HL-60/S4 treated with phorbol 12-myristate 13-acetate at 8.2 ng/mL for 4 days and 3 days (cell line): ENCODE results near the gene EPDR1.
"Not testable (repeated sequence)": the region's sequence is repeated elsewhere in the genome, so short reads cannot be mapped to it uniquely, and the experiment has no call there.

Experiments used
- in situ Hi-C: fragments of 300-500 bp; cut with MboI; formaldehyde crosslinking; loops from 2 replicates; pipeline ENCODE4 v1.15.0; 2022; ENCODE audit warnings: low sequenced_read_pairs

The EPDR1 gene

DNA sequence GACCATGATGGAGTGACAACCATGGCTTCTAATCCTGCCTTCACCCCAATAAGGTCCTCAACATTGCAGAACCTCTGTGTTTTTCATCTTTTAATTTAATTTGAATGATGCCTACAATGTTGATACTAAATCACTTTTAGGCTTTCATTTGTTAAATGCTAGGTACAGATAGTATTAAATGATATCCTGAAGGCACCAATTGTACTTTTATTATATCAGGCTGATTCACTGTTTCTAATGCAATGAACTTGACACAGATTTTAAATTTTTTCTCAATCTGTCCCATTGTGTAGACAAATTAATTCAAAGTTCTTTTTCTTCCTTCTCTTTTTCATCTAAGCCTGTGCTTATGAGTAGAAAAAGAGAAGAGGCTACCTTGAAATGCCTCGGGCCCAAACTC, 5.2 kb downstream of the EPDR1 start:
- in situ Hi-C loops: no loop called here

DNA sequence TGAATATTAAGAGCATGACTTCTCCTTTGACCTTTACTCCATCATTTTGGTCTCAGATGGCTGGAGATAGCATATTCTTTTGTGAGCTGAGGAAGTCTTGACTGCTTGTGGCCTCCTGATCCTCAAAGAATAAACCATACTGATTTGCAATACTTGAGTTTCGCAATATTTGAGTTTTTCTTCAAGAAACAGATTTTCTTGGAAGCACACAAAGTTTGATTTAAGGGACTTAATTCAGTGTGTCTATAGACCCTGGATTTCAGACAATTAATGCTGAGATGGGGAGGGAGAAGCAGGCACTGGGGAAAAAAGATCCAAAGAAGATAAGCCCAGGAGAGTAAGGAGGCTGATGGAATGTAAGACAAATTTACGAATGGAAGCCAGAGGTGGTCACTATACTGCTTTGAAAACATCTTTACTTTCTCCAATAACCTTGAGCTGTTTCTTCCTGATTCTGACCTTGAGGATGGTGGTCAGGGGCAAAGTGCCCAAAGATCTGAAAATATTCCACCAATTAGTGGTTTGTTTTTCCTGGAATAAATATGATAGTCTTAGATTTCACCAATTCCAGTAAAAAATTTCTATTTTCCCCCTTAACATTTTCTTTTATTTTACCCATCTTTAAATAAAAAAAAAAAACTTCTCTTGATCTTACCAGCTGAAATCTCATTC, 7.5 kb downstream of the EPDR1 start:
- in situ Hi-C loops: no loop called here

GRCh38 chr7:37928878-37929277, 8.4 kb downstream of the EPDR1 start:
- in situ Hi-C loops: no loop called here

DNA sequence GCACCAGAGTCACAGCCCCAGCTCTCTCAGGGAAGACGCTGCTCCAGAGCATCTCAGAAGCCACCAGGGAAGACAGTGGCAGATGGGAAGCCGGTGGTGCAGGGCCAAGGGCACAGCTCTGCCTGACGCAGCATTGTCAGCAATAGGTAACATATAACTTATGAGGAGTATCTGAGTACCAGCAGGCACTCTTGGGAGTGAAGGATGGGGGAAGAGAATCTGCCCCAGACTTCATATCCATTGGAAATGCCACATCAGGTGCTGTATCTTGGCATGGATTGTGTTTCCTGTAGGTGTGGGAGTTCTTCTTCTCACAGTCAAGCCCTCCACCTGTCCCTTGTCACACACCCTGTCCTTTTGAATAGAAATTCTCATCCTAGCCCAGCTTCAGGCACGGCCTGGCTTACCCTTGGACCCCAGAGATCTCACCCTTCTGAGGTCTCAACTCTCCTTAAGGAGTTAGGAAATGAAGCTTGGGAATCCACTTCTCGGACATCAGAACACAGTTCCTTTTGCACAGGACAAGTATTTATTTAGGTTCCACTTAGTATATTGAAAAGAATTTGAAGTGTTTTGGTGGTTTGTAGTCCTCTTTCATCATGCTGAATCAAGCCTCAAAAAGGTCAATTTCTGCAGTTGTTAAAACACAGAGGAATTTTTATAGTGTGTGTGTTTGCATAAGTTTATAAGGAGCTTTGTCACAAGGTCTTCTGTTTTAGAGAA, 9.9 kb downstream of the EPDR1 start:
- in situ Hi-C loops: no loop called here

DNA sequence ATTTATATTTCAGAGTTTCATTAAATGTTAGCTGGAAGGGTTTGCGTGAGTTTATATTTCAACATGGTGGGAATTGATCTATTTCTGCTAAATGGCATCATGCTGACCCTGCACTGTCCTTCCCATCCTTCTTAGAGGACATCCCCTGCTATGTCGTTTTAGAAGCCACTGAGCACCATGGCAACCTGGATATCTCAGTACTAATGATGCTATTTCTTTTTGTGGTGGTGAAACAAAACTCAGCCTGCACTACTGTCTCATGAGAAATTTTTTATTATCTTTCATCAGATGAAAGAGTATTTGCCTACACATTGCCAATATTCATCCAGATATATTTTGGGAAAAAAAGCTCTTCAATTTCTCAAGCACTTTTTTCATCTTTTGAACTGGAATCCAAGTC, 12.1 kb downstream of the EPDR1 start:
- in situ Hi-C loops: no loop called here

GRCh38 chr7:37933018-37933566, 12.7 kb downstream of the EPDR1 start:
- in situ Hi-C loops: no loop called here

DNA sequence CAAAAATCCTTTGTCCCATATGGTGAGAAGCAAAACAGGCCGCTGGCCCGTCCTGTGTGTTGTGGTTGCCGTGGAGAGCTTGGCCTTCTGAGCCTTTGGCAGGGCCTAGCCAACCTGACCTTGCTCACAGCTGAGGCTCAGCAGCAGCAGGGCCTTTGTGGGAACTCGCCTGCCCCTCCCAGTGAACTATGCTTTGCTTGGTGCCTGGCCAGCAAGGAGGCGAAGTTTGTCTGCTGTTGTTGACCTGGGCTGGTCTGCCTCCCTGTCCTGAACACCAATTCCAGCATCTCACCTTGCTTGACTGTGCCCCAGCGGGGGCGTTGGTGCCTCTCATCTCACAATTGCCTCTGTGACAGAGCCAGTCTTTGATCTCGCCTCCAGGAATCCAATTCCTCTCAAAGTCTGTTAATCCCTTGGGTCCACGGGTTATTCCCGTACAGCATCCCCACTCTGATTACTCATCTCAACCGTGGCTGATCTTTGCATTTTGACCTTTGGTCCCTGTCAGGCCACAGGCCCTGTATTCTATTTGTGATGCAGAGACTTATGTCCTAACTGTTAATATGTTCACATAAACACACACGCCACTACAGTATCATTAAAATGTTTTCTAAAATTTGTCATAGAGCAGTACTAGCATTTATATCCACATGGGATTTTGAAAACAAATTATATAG, 22.6 kb downstream of the EPDR1 start:
- in situ Hi-C loops: no loop called here

- in situ Hi-C loops: no loop called here
Measured at GRCh38 chr7:37943905-37944736, 23.7 kb downstream of the EPDR1 start.

DNA sequence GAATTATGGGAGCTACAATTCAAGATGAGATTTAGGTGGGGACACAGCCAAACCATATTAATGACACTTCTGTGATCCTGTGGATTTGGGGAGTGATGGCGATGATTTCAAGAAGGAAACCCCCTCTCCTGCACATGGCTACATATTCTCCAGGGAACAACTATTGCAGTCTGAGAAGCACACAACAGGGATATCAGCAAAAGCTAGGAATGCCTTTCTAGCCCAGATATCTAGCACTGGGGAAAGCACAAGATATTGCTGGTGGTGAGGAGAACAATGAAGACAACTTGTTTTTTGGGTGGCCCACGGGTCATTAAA, 24.3 kb downstream of the EPDR1 start:
- in situ Hi-C loops: no loop called here

- in situ Hi-C loops: no loop called here
Measured at GRCh38 chr7:37945336-37945735, 24.9 kb downstream of the EPDR1 start.

DNA sequence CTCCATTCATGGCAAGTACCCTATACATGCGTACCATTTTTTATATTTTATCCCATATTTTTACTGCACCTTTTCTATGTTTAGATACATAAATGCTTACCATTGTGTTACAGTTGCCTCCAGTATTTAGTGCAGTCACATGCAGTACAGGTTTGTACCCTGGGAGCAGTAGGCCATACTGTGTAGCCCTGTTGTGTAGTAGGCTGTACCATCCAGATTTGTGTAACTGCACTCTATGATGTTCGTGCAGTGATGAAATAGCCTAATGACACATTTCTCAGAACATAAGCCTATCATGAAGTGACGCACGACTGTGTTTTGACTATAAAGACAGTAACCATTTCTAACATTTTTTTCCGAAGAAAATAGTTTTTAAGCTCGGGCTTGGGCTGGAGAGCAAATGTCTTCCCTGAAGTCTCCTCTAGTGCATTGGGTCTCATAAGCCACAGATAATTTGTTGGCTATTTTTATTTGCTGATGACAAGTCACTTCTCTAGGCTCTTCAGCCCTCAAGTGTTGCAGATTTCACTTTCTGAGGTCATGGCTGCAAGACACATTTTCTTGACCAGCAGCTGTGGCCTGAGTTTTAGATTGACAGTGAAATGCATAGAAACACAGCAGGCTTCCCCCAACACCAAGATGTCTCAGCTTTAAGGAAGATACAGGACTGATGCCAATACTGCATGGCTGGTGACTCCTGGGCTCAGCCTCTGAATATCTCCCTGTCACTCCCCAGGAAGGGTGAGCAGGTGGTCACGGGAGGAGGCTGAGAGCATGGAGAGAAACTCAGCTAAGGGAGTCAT, 26.9 kb downstream of the EPDR1 start:
- in situ Hi-C loops: no loop called here

- in situ Hi-C loops: no loop called here
Measured at GRCh38 chr7:37947941-37948210, 27.4 kb downstream of the EPDR1 start.

GRCh38 chr7:37952240-37952639, 31.8 kb downstream of the EPDR1 start:
- in situ Hi-C loops: no loop called here

- in situ Hi-C loops: not testable (repeated sequence)
Measured at GRCh38 chr7:37954217-37954616, 33.8 kb downstream of the EPDR1 start.

GRCh38 chr7:37956791-37957190, 36.4 kb downstream of the EPDR1 start:
- in situ Hi-C loops: no loop called here

DNA sequence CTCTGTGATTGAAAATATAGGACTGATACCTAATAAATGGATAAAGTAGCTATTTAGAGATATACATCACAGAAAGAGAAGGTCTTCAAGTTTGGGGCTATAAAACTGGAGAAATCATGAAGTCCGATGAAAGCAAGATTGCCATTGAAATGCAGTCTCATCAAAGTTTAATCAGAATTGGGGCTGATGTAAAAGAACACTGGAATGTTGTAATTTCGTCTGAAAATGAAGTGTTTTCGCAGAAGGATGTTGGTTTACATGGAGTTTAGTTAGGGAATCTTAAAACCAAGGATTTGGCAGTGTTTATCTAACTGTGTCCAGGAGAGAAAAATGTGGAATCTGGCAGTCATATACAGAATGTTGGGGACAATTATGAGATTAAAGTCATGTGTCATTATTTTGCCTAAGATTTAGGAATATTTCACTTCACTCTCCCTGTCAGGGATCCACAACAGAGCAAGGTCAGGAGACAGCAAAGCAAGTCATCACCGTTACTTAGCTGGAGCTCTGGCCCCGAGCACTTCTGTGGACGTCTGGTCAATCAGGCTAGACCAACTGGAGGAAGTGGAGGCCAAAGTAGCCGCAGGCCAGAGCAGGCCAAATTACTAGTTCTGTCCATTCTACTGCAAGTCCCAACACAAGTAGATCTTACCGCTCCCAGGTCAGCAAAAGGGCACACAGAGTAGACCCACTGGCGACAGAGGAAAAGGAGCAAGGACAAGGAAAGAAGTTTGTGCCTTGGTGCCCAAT, 37.0 kb downstream of the EPDR1 start:
- in situ Hi-C loops: no loop called here

DNA sequence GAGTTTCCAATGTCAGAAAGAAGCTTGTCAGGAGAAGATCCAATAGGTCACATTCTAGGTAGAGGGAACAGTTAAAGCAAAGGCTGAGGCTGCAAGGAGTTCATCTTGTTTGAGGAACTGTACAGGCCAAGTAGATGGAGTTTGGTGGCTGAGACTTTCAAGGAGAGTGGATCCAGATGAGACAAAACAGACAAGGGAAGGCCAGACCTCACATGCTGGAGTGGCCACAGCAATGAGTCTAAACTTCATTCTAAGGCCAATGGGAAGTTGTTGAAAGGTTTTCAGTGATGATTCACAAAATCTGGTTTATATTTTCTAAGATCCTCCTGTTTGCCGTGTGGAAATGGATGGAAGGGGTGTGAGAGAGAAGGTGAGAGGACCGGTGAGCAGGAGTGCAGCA, 40.0 kb downstream of the EPDR1 start:
- in situ Hi-C loops: no loop called here

DNA sequence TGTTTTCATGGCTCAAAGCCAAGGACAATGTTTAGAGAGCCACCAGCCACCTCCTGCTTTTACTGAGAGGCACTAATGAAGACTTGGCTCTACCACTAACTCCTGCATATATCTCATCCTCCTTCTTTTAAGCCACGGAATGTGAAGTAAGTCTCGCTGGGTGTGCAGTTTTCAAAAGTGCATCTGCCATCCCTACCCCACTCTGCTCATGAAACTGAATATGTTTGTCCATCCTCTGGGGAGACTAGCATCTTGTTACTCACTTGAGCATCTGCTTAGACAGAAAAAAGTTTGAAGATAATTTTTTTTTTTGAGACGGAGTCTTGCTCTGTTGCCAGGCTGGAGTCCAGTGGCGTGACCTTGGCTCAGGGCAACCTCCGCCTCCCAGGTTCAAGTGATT, 40.8 kb downstream of the EPDR1 start:
- in situ Hi-C loops: no loop called here

- in situ Hi-C loops: no loop called here
Measured at GRCh38 chr7:37964196-37964595, 43.8 kb downstream of the EPDR1 start.

- in situ Hi-C loops: no loop called here
Measured at GRCh38 chr7:37970211-37970610, 49.8 kb downstream of the EPDR1 start.
